SH-SY5Y (cell line): ENCODE data around the gene MYO1H.

Experiments used
- GATA2 ChIP-seq: IDR thresholded peaks from 2 replicates; pipeline ENCODE4 v1.6.1; 2011; ENCODE audit warnings: mild to moderate bottlenecking, low read depth, low read length
- GATA3 ChIP-seq: IDR thresholded peaks from 2 replicates; pipeline ENCODE4 v1.6.1; 2011; ENCODE audit warnings: low read depth, mild to moderate bottlenecking, low read length, moderate library complexity

DNA sequence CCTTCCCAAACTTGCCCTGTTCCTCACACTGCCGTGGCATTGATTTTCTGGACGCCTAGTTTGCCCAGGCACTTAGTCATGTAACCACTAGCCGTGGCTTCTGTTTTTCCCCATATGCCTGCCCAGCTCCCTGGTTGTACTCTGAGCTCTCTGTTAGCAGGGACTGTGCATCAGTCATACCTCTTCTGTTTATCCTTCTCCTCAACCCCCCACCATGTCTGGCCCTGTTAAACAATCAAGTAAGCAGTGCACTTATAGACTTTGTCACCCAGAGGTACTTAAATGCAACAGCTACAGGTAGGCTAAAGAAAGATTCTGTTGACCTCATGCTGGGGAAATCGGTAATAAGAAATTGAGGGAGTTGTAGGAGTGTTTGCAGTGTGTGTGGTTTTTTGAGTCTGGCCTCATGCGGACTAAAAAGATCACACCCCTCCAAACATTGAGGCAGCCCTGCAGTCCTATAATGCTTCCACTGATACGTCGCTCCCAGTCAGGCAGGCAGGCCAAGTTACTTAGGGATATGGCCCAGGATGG, 146.7 kb downstream of the MYO1H start:
- no peak for TF ChIP-seq GATA2
- no peak for TF ChIP-seq GATA3
